K562 (cell line): Measurements from ENCODE around the gene CBL. TPM values are rescaled to one million over a fixed set of nuclear protein-coding genes. Genes with fewer than 3 reads are reported as not detected.

Experiments used
- ATAC-seq: fragments of 200-7000 bp; cut with Tn5 transposase; 3 replicates; pipeline ENCODE4 v1.9.1; 2020; ENCODE audit warnings: moderate library complexity
- BruUV-seq: library from RNA; stranded (reverse); fragments of 400-500 nt; replicated peaks from 2 replicates; lab custom pipeline; 2021; lab: Mats Ljungman, UMichigan
- CTCF ChIA-PET: fragments of 300-600 bp; formaldehyde crosslinking; extraction: SDS; loops from one replicate; lab custom pipeline; 2021; ENCODE audit warnings: low intra/inter-chr PET ratio; lab: Yijun Ruan, JAX
- POLR2A ChIA-PET: fragments of 300-600, 350-650 bp; sonication (Branson Sonifier 250); formaldehyde crosslinking; extraction: SDS; loops from one replicate; lab custom pipeline; 2021; ENCODE audit warnings: antibody characterized with exemption, inconsistent platforms; lab: Yijun Ruan, JAX
- DNase-seq, 4 experiments: peaks; one replicate each; pipeline versions ENCODE4 v3.0.0 to v3.0.0-alpha.2; 2011 to 2018; ENCODE audit warnings: low spot score in 3 of 4, mixed read lengths in 3 of 4; ENCODE audit errors: extremely low read depth in 1 of 4
- FAIRE-seq: peaks from 2 replicates; lab custom pipeline; 2011; peaks lifted over from hg19 to GRCh38; lab: Jason Lieb, UNC
- H2AFZ ChIP-seq: 2 replicates; pipeline ENCODE4 v1.6.0; 2011; ENCODE audit warnings: low read depth, low read length, control low read depth, inconsistent platforms
- H3K27ac ChIP-seq: fragments of 200-600 bp; 3 replicates; pipeline ENCODE4 v1.8.0; 2011; ENCODE audit warnings: low read depth, mild to moderate bottlenecking, control low read depth, inconsistent platforms, low read length, moderate library complexity, mixed read lengths; ENCODE audit errors: extremely low read depth
- H3K27me3 ChIP-seq, 2 experiments: fragments of 300-600 bp in 1 of 2; 2 replicates in 1 of 2; 3 replicates in 1 of 2; pipeline versions ENCODE4 v1.6.0 to v1.8.0; 2011; ENCODE audit warnings: inconsistent platforms in 2 of 2, low read length in 2 of 2, mild to moderate bottlenecking in 1 of 2, mixed read lengths in 1 of 2, moderate library complexity in 1 of 2; ENCODE audit not compliant: control insufficient read depth in 2 of 2, insufficient read depth in 2 of 2
- H3K36me3 ChIP-seq: fragments of 300-600 bp; 3 replicates; pipeline ENCODE4 v1.8.0; 2011; ENCODE audit warnings: mild to moderate bottlenecking, low read length, inconsistent platforms; ENCODE audit not compliant: control insufficient read depth, insufficient read depth
- H3K4me1 ChIP-seq, 2 experiments: fragments of 200-600 bp in 1 of 2; replicated peaks in 1 of 2; 2 replicates in 1 of 2; 3 replicates in 1 of 2; pipeline versions ENCODE4 v1.5.1 to v1.8.0; 2011; ENCODE audit warnings: inconsistent platforms in 2 of 2, low read length in 2 of 2, mild to moderate bottlenecking in 1 of 2, mixed read lengths in 1 of 2, moderate library complexity in 1 of 2; ENCODE audit not compliant: control insufficient read depth in 2 of 2, insufficient read depth in 2 of 2
- H3K4me2 ChIP-seq: 2 replicates; pipeline ENCODE4 v1.6.1; 2011; ENCODE audit warnings: low read length, control low read depth, inconsistent platforms, mixed read lengths; ENCODE audit not compliant: insufficient read depth
- H3K4me3 ChIP-seq: fragments of 200-600 bp; sonication (generic), shearing (Covaris generic); 2 replicates; pipeline ENCODE4 v1.5.1; 2016; ENCODE audit warnings: control low read depth, inconsistent platforms
- H3K79me2 ChIP-seq: fragments of 200-600 bp; 3 replicates; pipeline ENCODE4 v1.8.0; 2011; ENCODE audit warnings: low read length, inconsistent platforms; ENCODE audit not compliant: control insufficient read depth, insufficient read depth
- H3K9ac ChIP-seq, 2 experiments: 2 replicates each; pipeline versions ENCODE4 v1.6.0 to v1.6.1; 2011; ENCODE audit warnings: low read depth in 2 of 2, low read length in 2 of 2, control low read depth in 1 of 2, inconsistent platforms in 1 of 2, mild to moderate bottlenecking in 1 of 2, mixed read lengths in 1 of 2; ENCODE audit not compliant: insufficient read depth in 1 of 2
- H3K9me1 ChIP-seq: one replicate; pipeline ENCODE4 v1.6.0; 2011; ENCODE audit warnings: inconsistent platforms, mild to moderate bottlenecking, low read length, moderate library complexity; ENCODE audit not compliant: control insufficient read depth, insufficient read depth
- H3K9me3 ChIP-seq: replicated peaks from 2 replicates; pipeline ENCODE4 v1.5.1; 2011; ENCODE audit warnings: low read depth, low read length, inconsistent platforms; ENCODE audit not compliant: control insufficient read depth, insufficient read depth
- H4K20me1 ChIP-seq: replicated peaks from 2 replicates; pipeline ENCODE4 v1.6.1; 2011; ENCODE audit warnings: low read length, inconsistent platforms, mixed read lengths; ENCODE audit not compliant: control insufficient read depth, insufficient read depth
- CBX2 ChIP-seq: fragments of 200-600 bp; sonication (generic); IDR thresholded peaks from one replicate; pipeline ENCODE4 v1.6.1; 2012; ENCODE audit warnings: mild to moderate bottlenecking, low read length, inconsistent platforms; ENCODE audit not compliant: insufficient read depth, poor library complexity, severe bottlenecking
- FOXJ2 ChIP-seq: fragments of 200-800 bp; sonication (Bioruptor generic); IDR thresholded peaks from 2 replicates; pipeline ENCODE4 v1.6.1; 2016; ENCODE audit warnings: missing genetic modification characterization, missing compliant biosample characterization
- FUS ChIP-seq: fragments of 200-400 bp; formaldehyde crosslinking; optimal IDR thresholded peaks from 2 replicates; pipeline ENCODE3; 2017; ENCODE audit warnings: low read depth, low read length
- NRF1 ChIP-seq, 2 experiments: fragments of 450-650 bp; IDR thresholded peaks in 1 of 2; conservative IDR thresholded peaks in 1 of 2; 2 replicates each; pipeline ENCODE4 v1.6.1; 2014; ENCODE audit warnings: mild to moderate bottlenecking in 2 of 2
- SMC3 ChIP-seq: conservative IDR thresholded peaks from 2 replicates; pipeline ENCODE4 v1.6.1; 2011; ENCODE audit warnings: low read depth, low read length, improper control_type of control experiment; ENCODE audit not compliant: insufficient read depth
- WGBS: fragments of 100-300 bp; shearing (Covaris generic); methylation state at CpG from one replicate; pipeline ENCODE4 v1.1.6; 2016; ENCODE audit warnings: low coverage, mixed read lengths; ENCODE audit not compliant: insufficient coverage; ENCODE audit errors: missing lambda C conversion rate; 5-methylcytosine and 5-hydroxymethylcytosine counted together
- in situ Hi-C: fragments of 300-500 bp; cut with MboI; formaldehyde crosslinking; loops from 4 replicates; pipeline ENCODE4 v1.15.0; 2018; ENCODE audit warnings: inconsistent platforms, mixed read lengths
- intact Hi-C: fragments of 100-400 bp; cut with micrococcal nuclease; formaldehyde crosslinking; loops from 2 replicates; pipeline ENCODE4 v1.14.2; 2022
- polyA plus RNA-seq, 8 experiments: library from polyadenylated mRNA; depleted of rRNA in 4 of 8; stranded (reverse) in 5 of 8; unstranded in 3 of 8; fragments of >200 nt; fragmentation: Nextera tagmentation in 2 of 8; fragmentation: Illumina TruSeq in 1 of 8; extraction: Ambion mirVana in 2 of 8; extraction: Trizol in 1 of 8; gene quantifications; 2 replicates each; pipeline versions ENCODE4 v1.2.1 to v1.2.3, GENCODE V29; 2011 to 2014; ENCODE audit warnings: inconsistent platforms in 1 of 8, missing spikeins in 1 of 8
- total RNA-seq, 7 experiments: library from RNA; depleted of rRNA in 6 of 7; stranded (reverse); fragments of >200 nt in 6 of 7; fragmentation: Illumina TruSeq in 2 of 7; extraction: Trizol in 2 of 7; gene quantifications; 2 replicates each; pipeline versions ENCODE4 v1.2.1 to v1.2.3, GENCODE V29; 2011 to 2021; ENCODE audit warnings: low replicate concordance in 1 of 7
- TF ChIP-seq, protein P1 (sequence below): fragments of 450-650 bp; IDR thresholded peaks from 2 replicates; pipeline ENCODE4 v1.6.1; 2016; ENCODE audit warnings: antibody characterized with exemption
- TF ChIP-seq, protein P2 (sequence below): sonication (generic); formaldehyde crosslinking; IDR thresholded peaks from 2 replicates; pipeline ENCODE4 v1.8.0; 2022; ENCODE audit warnings: mild to moderate bottlenecking, missing genetic modification reagents
- TF ChIP-seq, protein P3 (sequence below): sonication (generic); formaldehyde crosslinking; IDR thresholded peaks from 2 replicates; pipeline ENCODE4 v1.8.1; 2023; ENCODE audit warnings: mild to moderate bottlenecking, missing genetic modification reagents
- TF ChIP-seq, protein P4 (sequence below), 2 experiments: fragments of 450-650 bp in 1 of 2; IDR thresholded peaks; 2 replicates each; pipeline ENCODE4 v1.6.1; 2011 to 2017; ENCODE audit warnings: low read depth in 2 of 2, antibody characterized with exemption in 1 of 2, borderline replicate concordance in 1 of 2, low read length in 1 of 2, mild to moderate bottlenecking in 1 of 2, mixed read lengths in 1 of 2; ENCODE audit not compliant: control insufficient read depth in 1 of 2

Gene CBL
- total and polyA plus RNA-seq, 9 of the 15 experiments (the other 6 are each of a cell fraction or from before 2014, with no cell fraction given) = 3.2 to 24.9 (median 9.9) TPM

DNA sequence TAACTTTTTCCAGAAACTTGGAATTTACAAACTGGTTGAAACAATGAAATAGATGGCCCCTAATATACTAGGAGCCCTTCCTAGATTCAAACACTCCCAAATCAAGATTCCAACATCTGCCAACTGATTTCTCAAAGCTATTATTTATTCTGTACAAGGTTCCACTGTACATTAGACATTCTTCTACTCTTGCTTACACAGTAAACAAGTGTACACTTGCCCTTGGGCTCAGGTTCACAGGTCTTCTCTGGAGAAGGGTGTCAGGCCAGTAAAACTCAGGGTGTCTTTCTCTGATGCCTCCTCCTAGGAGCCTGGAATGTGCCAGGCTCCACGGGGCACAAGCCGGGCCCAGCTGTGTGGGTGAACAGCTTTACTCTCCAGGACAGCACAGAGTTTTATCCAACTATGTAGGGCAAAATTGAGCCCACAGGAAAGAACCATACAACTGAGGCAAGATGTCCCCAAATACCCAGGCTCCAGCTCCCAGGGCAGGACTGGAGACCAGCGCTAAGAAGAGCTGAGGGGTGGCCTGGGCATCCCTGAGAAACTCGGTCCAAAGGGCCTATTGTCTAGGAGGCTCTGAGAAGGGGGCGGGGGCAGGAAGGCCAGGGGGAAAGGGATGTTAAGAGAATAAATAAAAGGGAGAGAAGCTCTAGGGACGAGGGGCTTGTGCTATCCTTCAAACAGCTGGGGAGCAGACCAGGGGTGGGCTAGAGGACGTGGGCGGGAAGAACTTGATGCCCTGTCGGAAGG, 149.1 kb downstream of the CBL start (continued):
- TF ChIP-seq, protein P1, sequence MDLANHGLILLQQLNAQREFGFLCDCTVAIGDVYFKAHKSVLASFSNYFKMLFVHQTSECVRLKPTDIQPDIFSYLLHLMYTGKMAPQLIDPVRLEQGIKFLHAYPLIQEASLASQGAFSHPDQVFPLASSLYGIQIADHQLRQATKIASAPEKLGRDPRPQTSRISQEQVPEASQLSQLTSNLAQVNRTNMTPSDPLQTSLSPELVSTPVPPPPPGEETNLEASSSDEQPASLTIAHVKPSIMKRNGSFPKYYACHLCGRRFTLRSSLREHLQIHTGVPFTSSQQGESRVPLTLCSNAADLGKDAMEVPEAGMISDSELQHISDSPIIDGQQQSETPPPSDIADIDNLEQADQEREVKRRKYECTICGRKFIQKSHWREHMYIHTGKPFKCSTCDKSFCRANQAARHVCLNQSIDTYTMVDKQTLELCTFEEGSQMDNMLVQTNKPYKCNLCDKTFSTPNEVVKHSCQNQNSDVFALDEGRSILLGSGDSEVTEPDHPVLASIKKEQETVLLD = no peak
- TF ChIP-seq FOXJ2 (tag) = no peak

DNA sequence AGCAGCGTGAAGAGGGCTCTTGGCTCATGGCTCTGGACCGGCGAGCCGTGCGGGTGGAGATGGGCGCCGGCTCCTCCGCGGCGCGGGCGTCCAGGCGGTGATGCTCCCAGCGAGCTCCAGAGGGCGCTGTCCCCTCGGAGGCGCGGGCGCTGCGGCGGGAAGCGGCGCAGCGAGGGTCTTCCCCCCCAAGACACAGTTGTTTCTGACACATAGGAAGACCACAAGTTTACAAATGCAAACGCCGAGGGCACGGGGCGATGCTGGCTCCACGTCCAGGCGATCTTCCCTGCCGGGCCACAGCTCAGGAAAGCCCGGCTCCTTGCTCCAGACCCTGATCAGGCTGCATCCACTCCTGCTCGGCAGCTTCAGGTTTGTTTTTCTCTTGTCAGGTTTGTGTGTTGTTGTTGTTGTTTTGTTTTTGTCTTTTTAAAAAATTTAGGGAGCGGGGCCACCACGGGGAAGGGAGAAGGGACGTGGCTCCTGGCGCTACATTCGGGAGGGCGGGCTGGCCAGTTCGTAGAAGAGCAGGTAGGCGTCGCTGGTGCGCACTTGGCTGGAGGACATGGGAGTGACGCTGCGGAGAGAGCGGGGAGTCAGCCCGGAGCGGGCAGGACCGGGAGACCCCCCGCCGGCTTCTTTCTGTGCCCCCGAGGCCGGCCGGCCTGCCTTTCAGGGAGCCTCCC, 150.4 kb downstream of the CBL start:
- Histone ChIP-seq H4K20me1 (no peaks in the 10 kb centered on the region), H3K27ac (peak overlapping the region; percentile 77), H3K9me3 (no peaks in the 10 kb centered on the region), H3K4me1 (peaks cover 12 to 18% of the 10 kb centered on the region in 2 experiments; a peak in 4 of 5 replicates), H3K27me3 (no peaks in the 10 kb centered on the region), H3K4me2 (peak overlapping the region; percentile 84), H3K9ac (peak overlapping the region; percentile 77 to 96), H3K36me3 (peaks cover 44% of the 10 kb centered on the region), H3K4me3 (peak overlapping the region; percentile 40), H3K9me1 (no peaks in the 10 kb centered on the region), H3K79me2 (no peaks in the 10 kb centered on the region), H2AFZ (peak overlapping the region; percentile 91)
- peak; percentile 58 for FAIRE-seq
- intact Hi-C loops = loop anchor here (1.0 to 10.0 kb wide), 4 partner anchors 18 to 858 kb away; partner anchors contain the start of genes OAF and USP2
- 3% methylated on average over 50 of the region's 54 CpGs for WGBS
- DNase-seq = peak; percentile 79 to 90 (median 86)
- in situ Hi-C loops = loop anchor here (5.0 kb wide), 1 partner anchor 116 kb away; no protein-coding TSS in a partner anchor
- POLR2A ChIA-PET = interaction anchor here (0.6 to 1.2 kb wide), 4 partner anchors 9 to 701 kb away, joined by 3 to 9 read pairs (median 5); no protein-coding TSS in a partner anchor
- CTCF ChIA-PET = interaction anchor here (0.5 to 4.1 kb wide), 10 partner anchors 12 to 754 kb away, joined by 3 to 51 read pairs (median 4); partner anchors contain the start of gene USP2
- peak; percentile 95 for ATAC-seq
- BruUV-seq = no TSS peak
- TF ChIP-seq SMC3 (peak; percentile 67), FUS (no peak), NRF1 (conservative IDR thresholded peaks at IDR 0.05 in 1 of 2, IDR thresholded peaks at IDR 0.05 in 1 of 2) (peak; percentile 36 to 48; a peak in 3 of 4 replicates), CBX2 (no peak)
- TF ChIP-seq, protein P2, sequence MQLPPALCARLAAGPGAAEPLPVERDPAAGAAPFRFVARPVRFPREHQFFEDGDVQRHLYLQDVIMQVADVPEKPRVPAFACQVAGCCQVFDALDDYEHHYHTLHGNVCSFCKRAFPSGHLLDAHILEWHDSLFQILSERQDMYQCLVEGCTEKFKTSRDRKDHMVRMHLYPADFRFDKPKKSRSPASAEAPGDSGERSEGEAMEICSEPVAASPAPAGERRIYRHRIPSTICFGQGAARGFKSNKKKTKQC = 0 out of 2 replicates have a peak, but pooled peaks have one; percentile 32
- TF ChIP-seq, protein P3, sequence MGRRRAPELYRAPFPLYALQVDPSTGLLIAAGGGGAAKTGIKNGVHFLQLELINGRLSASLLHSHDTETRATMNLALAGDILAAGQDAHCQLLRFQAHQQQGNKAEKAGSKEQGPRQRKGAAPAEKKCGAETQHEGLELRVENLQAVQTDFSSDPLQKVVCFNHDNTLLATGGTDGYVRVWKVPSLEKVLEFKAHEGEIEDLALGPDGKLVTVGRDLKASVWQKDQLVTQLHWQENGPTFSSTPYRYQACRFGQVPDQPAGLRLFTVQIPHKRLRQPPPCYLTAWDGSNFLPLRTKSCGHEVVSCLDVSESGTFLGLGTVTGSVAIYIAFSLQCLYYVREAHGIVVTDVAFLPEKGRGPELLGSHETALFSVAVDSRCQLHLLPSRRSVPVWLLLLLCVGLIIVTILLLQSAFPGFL = no peak
- TF ChIP-seq, protein P4, sequence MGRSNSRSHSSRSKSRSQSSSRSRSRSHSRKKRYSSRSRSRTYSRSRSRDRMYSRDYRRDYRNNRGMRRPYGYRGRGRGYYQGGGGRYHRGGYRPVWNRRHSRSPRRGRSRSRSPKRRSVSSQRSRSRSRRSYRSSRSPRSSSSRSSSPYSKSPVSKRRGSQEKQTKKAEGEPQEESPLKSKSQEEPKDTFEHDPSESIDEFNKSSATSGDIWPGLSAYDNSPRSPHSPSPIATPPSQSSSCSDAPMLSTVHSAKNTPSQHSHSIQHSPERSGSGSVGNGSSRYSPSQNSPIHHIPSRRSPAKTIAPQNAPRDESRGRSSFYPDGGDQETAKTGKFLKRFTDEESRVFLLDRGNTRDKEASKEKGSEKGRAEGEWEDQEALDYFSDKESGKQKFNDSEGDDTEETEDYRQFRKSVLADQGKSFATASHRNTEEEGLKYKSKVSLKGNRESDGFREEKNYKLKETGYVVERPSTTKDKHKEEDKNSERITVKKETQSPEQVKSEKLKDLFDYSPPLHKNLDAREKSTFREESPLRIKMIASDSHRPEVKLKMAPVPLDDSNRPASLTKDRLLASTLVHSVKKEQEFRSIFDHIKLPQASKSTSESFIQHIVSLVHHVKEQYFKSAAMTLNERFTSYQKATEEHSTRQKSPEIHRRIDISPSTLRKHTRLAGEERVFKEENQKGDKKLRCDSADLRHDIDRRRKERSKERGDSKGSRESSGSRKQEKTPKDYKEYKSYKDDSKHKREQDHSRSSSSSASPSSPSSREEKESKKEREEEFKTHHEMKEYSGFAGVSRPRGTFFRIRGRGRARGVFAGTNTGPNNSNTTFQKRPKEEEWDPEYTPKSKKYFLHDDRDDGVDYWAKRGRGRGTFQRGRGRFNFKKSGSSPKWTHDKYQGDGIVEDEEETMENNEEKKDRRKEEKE (IDR thresholded peaks at IDR 0.05; ENCODE audit: borderline replicate concordance in 1 of 2, control insufficient read depth in 1 of 2, low read depth in 2 of 2, low read length in 1 of 2) = no peak
